ENCODE measurements around the gene RNF213.

DNA sequence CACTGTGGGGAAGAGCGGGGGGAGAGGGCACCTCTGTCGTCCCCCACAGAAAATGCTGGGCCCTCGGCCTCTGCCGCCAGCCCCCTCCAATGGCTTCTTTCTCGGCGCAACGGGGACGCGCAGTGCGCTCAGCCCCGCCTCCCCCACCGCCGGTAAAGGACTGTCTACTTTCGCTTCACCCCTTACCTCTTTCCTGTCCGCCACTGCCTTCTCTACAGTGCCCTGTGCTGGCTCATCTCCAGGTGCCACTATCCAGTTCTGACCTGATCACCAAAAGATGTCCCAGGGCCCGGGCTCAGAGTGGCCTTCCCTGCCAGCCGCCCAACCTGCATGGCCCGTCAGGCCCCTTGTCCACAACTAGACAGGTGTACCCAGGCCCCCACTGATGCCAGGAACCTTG, 161.6 kb downstream of the RNF213 start:
- no peak for TF ChIP-seq CTCF (IDR thresholded peaks at IDR 0.05)
- no peak for TF ChIP-seq POLR2A (IDR thresholded peaks at IDR 0.05)
